Smooth muscle cell (in vitro differentiated cells): ENCODE data around the gene IGF2BP3. TPM values are rescaled to one million over a fixed set of nuclear protein-coding genes. Genes with fewer than 3 reads are reported as not detected.

ENCODE experiments used
- DNase-seq: peaks from one replicate; lab custom pipeline; 2025; ENCODE audit not compliant: unreplicated experiment; lab: John Stamatoyannopoulos, UW
- H2AFZ ChIP-seq: fragments of 200-600 bp; sonication (generic); 2 replicates; pipeline ENCODE4 v1.6.0; 2016; ENCODE audit warnings: antibody characterized with exemption, low read depth, mild to moderate bottlenecking
- H3F3A ChIP-seq: fragments of 200-600 bp; sonication (generic); 2 replicates; pipeline ENCODE4 v1.6.0; 2017; ENCODE audit warnings: antibody characterized with exemption, low read depth
- H3K27ac ChIP-seq: fragments of 200-600 bp; sonication (generic); 2 replicates; pipeline ENCODE4 v1.5.1; 2016; ENCODE audit warnings: low read depth, mild to moderate bottlenecking
- H3K27me3 ChIP-seq: fragments of 200-600 bp; sonication (generic); 2 replicates; pipeline ENCODE4 v1.6.1; 2016; ENCODE audit warnings: low read depth, mild to moderate bottlenecking
- H3K36me3 ChIP-seq: fragments of 200-600 bp; sonication (generic); 2 replicates; pipeline ENCODE4 v1.5.1; 2016; ENCODE audit warnings: low read depth
- H3K4me1 ChIP-seq: fragments of 200-600 bp; sonication (generic); 2 replicates; pipeline ENCODE4 v1.5.1; 2016; ENCODE audit warnings: low read depth
- H3K4me2 ChIP-seq: fragments of 200-600 bp; sonication (generic); 2 replicates; pipeline ENCODE4 v1.6.0; 2016; ENCODE audit warnings: mild to moderate bottlenecking
- H3K4me3 ChIP-seq: fragments of 200-600 bp; sonication (generic); 2 replicates; pipeline ENCODE4 v1.5.1; 2016; ENCODE audit warnings: mild to moderate bottlenecking
- H3K79me2 ChIP-seq: fragments of 200-600 bp; sonication (generic); 2 replicates; pipeline ENCODE4 v1.6.0; 2016; ENCODE audit warnings: low read depth, mild to moderate bottlenecking
- H3K9ac ChIP-seq: fragments of 200-600 bp; sonication (generic); 2 replicates; pipeline ENCODE4 v1.6.0; 2016; ENCODE audit warnings: low read depth
- H3K9me3 ChIP-seq: fragments of 200-600 bp; sonication (generic); replicated peaks from 2 replicates; pipeline ENCODE4 v1.5.1; 2016; ENCODE audit warnings: low read depth
- H4K20me1 ChIP-seq: fragments of 200-600 bp; sonication (generic); 2 replicates; pipeline ENCODE4 v1.6.0; 2016; ENCODE audit warnings: low read depth
- WGBS: methylation state at CpG from one replicate; pipeline ENCODE4 v1.1.7; 2016; ENCODE audit warnings: low lambda C conversion rate; 5-methylcytosine and 5-hydroxymethylcytosine counted together
- polyA plus RNA-seq: library from polyadenylated mRNA; unstranded; fragments of >200 nt; fragmentation: Nextera tagmentation; extraction: Ambion mirVana; gene quantifications from 2 replicates; pipeline ENCODE4 v1.2.1, GENCODE V29; 2016
- total RNA-seq: library from RNA; depleted of rRNA; stranded (reverse); fragments of >200 nt; gene quantifications from 2 replicates; pipeline ENCODE4 v1.2.3, GENCODE V29; 2014
- TF ChIP-seq, protein P1 (sequence below): fragments of 200-600 bp; sonication (generic); IDR thresholded peaks from 2 replicates; pipeline ENCODE4 v1.5.1; 2017; ENCODE audit warnings: borderline replicate concordance, mild to moderate bottlenecking, antibody characterized with exemption; ENCODE audit not compliant: insufficient read depth, poor library complexity, severe bottlenecking

IGF2BP3 gene
- total and polyA plus RNA-seq, 2 experiments from 2014 or later, result 7.9 to 35.2 TPM

DNA sequence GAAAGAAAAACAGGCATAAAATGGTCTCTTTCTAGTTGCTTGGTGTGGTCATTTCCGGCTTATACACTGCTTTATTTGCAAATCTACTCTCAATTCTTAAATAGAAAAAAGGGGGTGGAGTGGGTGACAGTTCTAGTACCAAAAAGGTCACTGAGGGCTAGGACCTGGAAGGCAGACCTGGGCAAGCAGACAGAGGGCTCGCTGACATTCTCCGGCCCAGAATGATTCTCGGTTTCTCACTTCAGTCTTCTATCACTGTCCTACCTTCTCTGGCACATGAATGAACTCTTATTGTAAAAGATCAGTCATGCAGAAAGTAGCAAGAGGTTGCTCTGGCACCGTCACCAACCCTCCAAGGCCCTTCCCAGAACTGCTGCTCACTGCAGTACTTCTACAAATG, 117.1 kb downstream of the IGF2BP3 start:
- H3K9me3 ChIP-seq, result no peaks in the 10 kb centered on the region
- no peaks in the 10 kb centered on the region for H3K36me3 ChIP-seq
- H3K4me2 ChIP-seq, result no peak overlapping the region
- TF ChIP-seq, protein P1, sequence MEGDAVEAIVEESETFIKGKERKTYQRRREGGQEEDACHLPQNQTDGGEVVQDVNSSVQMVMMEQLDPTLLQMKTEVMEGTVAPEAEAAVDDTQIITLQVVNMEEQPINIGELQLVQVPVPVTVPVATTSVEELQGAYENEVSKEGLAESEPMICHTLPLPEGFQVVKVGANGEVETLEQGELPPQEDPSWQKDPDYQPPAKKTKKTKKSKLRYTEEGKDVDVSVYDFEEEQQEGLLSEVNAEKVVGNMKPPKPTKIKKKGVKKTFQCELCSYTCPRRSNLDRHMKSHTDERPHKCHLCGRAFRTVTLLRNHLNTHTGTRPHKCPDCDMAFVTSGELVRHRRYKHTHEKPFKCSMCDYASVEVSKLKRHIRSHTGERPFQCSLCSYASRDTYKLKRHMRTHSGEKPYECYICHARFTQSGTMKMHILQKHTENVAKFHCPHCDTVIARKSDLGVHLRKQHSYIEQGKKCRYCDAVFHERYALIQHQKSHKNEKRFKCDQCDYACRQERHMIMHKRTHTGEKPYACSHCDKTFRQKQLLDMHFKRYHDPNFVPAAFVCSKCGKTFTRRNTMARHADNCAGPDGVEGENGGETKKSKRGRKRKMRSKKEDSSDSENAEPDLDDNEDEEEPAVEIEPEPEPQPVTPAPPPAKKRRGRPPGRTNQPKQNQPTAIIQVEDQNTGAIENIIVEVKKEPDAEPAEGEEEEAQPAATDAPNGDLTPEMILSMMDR, result no peak
- no peak overlapping the region for H3K9ac ChIP-seq
- peaks cover 5% of the 10 kb centered on the region for H4K20me1 ChIP-seq
- peaks cover 8% of the 10 kb centered on the region for H3K79me2 ChIP-seq
- H3K27ac ChIP-seq, result no peak overlapping the region
- H3K27me3 ChIP-seq, result no peaks in the 10 kb centered on the region
- WGBS, result 97% methylated on average over 5 of the region's 5 CpGs
- H3K4me1 ChIP-seq, result peaks cover 46% of the 10 kb centered on the region
- peaks cover 10% of the 10 kb centered on the region for H3F3A ChIP-seq
- H3K4me3 ChIP-seq, result no peak overlapping the region
- DNase-seq, result no peak
- H2AFZ ChIP-seq, result no peak overlapping the region

DNA sequence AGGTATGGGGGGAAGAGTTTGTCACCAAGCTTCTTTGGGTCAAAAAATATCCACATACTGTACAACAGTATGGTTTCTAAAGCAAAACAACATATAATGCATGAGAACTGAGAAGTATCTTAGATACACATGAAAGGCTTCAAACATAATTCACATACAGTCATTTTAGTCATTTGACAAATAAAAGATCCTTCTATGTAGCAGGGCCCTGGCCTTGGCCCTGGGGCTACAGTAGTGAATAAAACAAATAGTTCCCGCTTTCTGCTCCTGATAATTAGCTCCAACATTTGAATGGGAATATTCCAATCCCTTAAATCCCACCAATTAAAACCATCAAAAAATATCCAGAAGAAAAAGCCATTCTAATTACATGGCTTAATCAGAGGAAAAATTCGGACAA, 119.8 kb downstream of the IGF2BP3 start:
- H3K27me3 ChIP-seq, result no peaks in the 10 kb centered on the region
- H3K4me3 ChIP-seq, result no peak overlapping the region
- WGBS, result 98% methylated on average over 2 of the region's 2 CpGs
- no peak overlapping the region for H3K4me2 ChIP-seq
- no peak overlapping the region for H2AFZ ChIP-seq
- no peak overlapping the region for H3K9ac ChIP-seq
- peaks cover 8% of the 10 kb centered on the region for H3K79me2 ChIP-seq
- H3K27ac ChIP-seq, result no peak overlapping the region
- H3K4me1 ChIP-seq, result peaks cover 54% of the 10 kb centered on the region
- no peak for DNase-seq
- no peaks in the 10 kb centered on the region for H4K20me1 ChIP-seq
- H3K36me3 ChIP-seq, result no peaks in the 10 kb centered on the region
- TF ChIP-seq, protein P1, result no peak
- no peaks in the 10 kb centered on the region for H3K9me3 ChIP-seq
- H3F3A ChIP-seq, result peaks cover 18% of the 10 kb centered on the region

DNA sequence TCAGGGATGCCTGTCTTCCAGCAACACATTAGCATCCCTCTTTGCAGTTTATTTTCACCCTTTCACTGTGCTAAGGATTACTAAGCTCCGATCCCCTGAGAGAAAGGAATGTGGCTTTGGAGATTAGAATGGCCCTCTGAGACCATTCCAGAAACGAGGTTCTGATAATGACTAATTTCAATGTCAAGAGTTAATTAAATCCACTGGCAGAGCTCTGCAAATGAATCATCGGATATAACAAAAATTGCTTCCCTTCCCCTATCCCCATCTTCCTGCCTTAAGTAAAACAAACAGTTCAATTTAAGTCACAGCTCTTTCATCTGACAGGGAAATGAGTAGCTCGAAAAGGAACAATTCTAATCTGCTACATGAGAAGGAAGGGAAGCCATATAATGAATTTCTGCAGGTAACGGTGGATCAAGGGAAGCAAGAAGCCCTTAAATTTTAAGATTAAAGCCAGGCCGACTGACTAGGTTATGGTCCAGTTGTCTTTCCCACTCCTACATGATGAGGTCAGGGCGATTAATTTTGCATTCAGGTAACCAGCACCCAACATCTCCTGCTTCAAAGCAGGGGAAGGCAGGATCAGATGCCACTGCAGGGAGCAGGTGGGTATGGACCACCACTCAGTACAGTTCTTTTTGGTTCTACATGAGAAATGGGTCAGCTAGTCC, 120.7 kb downstream of the IGF2BP3 start:
- WGBS, result 46% methylated on average over 7 of the region's 7 CpGs
- H3K4me1 ChIP-seq, result peaks cover 56% of the 10 kb centered on the region
- peaks cover 18% of the 10 kb centered on the region for H3F3A ChIP-seq
- TF ChIP-seq, protein P1, result no peak
- H3K4me3 ChIP-seq, result no peak overlapping the region
- H4K20me1 ChIP-seq, result no peaks in the 10 kb centered on the region
- peaks cover 8% of the 10 kb centered on the region for H3K79me2 ChIP-seq
- peak overlapping the region; percentile 12 for H3K27ac ChIP-seq
- no peaks in the 10 kb centered on the region for H3K36me3 ChIP-seq
- no peak for DNase-seq
- H3K9me3 ChIP-seq, result no peaks in the 10 kb centered on the region
- no peak overlapping the region for H3K9ac ChIP-seq
- no peak overlapping the region for H2AFZ ChIP-seq
- H3K4me2 ChIP-seq, result peak overlapping the region; percentile 84
- no peaks in the 10 kb centered on the region for H3K27me3 ChIP-seq

DNA sequence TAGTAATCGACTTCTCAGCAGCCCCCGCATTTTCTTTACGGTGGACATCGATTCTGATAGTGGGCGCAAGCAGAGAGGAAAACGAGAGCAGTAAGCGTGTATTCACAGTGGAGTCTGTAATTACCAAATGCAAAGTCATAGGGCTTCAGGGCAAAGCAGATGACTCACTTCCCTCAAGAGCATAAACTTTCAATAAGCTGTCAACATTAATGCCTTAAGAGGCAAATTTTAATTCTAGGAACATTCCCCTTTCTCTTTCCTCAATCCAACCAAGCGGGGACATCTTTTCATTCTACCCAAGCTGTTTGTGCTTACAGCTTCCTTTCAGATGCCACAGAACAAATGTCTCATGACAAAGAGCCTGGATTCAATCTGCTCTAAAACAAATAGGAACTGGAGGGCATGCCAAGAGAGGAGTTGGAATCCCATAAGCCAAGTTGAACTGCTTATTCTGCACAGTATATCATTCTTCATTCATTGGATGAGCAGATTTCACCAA, 122.6 kb downstream of the IGF2BP3 start:
- Histone ChIP-seq H4K20me1 (no peaks in the 10 kb centered on the region), H3K79me2 (no peaks in the 10 kb centered on the region), H3K9me3 (no peaks in the 10 kb centered on the region), H3K4me3 (peak overlapping the region; percentile 8), H3K4me1 (peaks cover 68% of the 10 kb centered on the region), H3K9ac (peak overlapping the region; percentile 57), H3K27ac (peak overlapping the region; percentile 89), H3F3A (peaks cover 21% of the 10 kb centered on the region), H3K36me3 (no peaks in the 10 kb centered on the region), H3K27me3 (no peaks in the 10 kb centered on the region), H3K4me2 (peak overlapping the region; percentile 84), H2AFZ (no peak overlapping the region)
- no peak for DNase-seq
- 22% methylated on average over 8 of the region's 8 CpGs for WGBS
- TF ChIP-seq, protein P1, result no peak
